ENCODE data around the gene GABBR2. TPM values are rescaled to one million over a fixed set of nuclear protein-coding genes. Genes with fewer than 3 reads are reported as not detected.

The GABBR2 gene
- total and polyA plus RNA-seq, 2 of the 8 experiments (the other 6 are each of a cell fraction or from before 2014, with no cell fraction given), result 0.50 to 1.2 TPM

- no peak overlapping the region for H2BK15ac ChIP-seq (ENCODE audit: low read length)
- POLR2A ChIA-PET (ENCODE audit: partially characterized antibody), result no interaction called here
Observed at GRCh38 chr9:98530806-98531386, 177.8 kb downstream of the GABBR2 start.

More at GRCh38 chr9:98530806-98531386, 177.8 kb downstream of the GABBR2 start:
- H3K23me2 ChIP-seq (ENCODE audit: low read depth, low read length), result no peaks in the 10 kb centered on the region; the same call in 1 of the 2 replicates
- WGBS, 2 experiments (ENCODE audit: extremely low coverage in 1 of 2, insufficient coverage in 1 of 2, insufficient read length in 1 of 2, insufficient replicate concordance in 2 of 2, low coverage in 1 of 2, low lambda C conversion rate in 2 of 2, missing lambda C conversion rate in 1 of 2), result 89% methylated on average over 6 of the region's 6 CpGs; no CpG with 5 or more reads in 1 of the 2 experiments
- no peak overlapping the region for H3K4ac ChIP-seq (replicated peaks; ENCODE audit: insufficient read length, low read depth, low read length)
- H3K23ac ChIP-seq (ENCODE audit: insufficient read length), result no peak overlapping the region
- no peaks in the 10 kb centered on the region for H3K36me3 ChIP-seq (ENCODE audit: control insufficient read depth in 2 of 4, insufficient read depth in 4 of 4, low read length in 3 of 4)
- CTCF ChIA-PET (ENCODE audit: partially characterized antibody), result interaction anchor here (1.2 kb wide), 1 partner anchor 215 kb away, joined by 4 read pairs; no protein-coding TSS in a partner anchor
- no peak overlapping the region for H2BK20ac ChIP-seq (ENCODE audit: low read length)
- no peaks in the 10 kb centered on the region for H3K79me2 ChIP-seq (ENCODE audit: control insufficient read depth in 1 of 2, insufficient read depth in 2 of 2, low read length in 2 of 2)
- H3K4me2 ChIP-seq (ENCODE audit: insufficient read depth in 1 of 2, low read depth in 2 of 2, low read length in 2 of 2), result no peak overlapping the region
- no peak overlapping the region for H4K5ac ChIP-seq (ENCODE audit: insufficient read length, low read depth, low read length)
- H3K27me3 ChIP-seq (replicated peaks in 1 of 4; ENCODE audit: control insufficient read depth in 3 of 4, extremely low read depth in 1 of 4, insufficient read depth in 3 of 4, low read length in 3 of 4), result no peaks in the 10 kb centered on the region; a peak in 1 of 7 replicates
- no peak overlapping the region for H2BK5ac ChIP-seq (ENCODE audit: low read depth, low read length)
- H3K27ac ChIP-seq (ENCODE audit: low read depth, low read length), result no peak overlapping the region
- no peak overlapping the region for H3K14ac ChIP-seq (ENCODE audit: insufficient read length)
- H3K9ac ChIP-seq (replicated peaks in 1 of 4; ENCODE audit: extremely low read depth in 1 of 4, low read depth in 3 of 4, low read length in 3 of 4), result no peak overlapping the region
- H3K56ac ChIP-seq (replicated peaks; ENCODE audit: insufficient read length, low read depth, low read length), result no peak overlapping the region
- TF ChIP-seq SRF (IDR thresholded peaks at IDR 0.05; ENCODE audit: low read depth, low read length) (no peak), CEBPB (IDR thresholded peaks at IDR 0.05; ENCODE audit: low read depth, low read length) (no peak), MAFK (IDR thresholded peaks at IDR 0.05; ENCODE audit: low read depth, low read length) (no peak), JUN (IDR thresholded peaks at IDR 0.05; ENCODE audit: low read depth, low read length) (no peak), SIX5 (IDR thresholded peaks at IDR 0.05; ENCODE audit: low read depth, low read length) (no peak), TCF12 (IDR thresholded peaks at IDR 0.05; ENCODE audit: low read depth, low read length) (no peak), SIN3A (conservative IDR thresholded peaks at IDR 0.05 in 1 of 2, IDR thresholded peaks at IDR 0.05 in 1 of 2; ENCODE audit: low read depth in 1 of 2, low read length in 2 of 2) (no peak), FOSL1 (IDR thresholded peaks at IDR 0.05; ENCODE audit: insufficient read depth, low read depth, low read length) (no peak), TAF1 (IDR thresholded peaks at IDR 0.05; ENCODE audit: low read depth, low read length) (no peak)
- H2BK12ac ChIP-seq (ENCODE audit: low read depth, low read length), result no peak overlapping the region
- FAIRE-seq (no peak), DNase-seq (ENCODE audit: low read depth in 1 of 2, low spot score in 2 of 2) (no peak)
- no peaks in the 10 kb centered on the region for H3K79me1 ChIP-seq (ENCODE audit: low read depth, low read length)
- H2BK120ac ChIP-seq (replicated peaks; ENCODE audit: low read depth, low read length), result no peak overlapping the region
- no peak overlapping the region for H4K8ac ChIP-seq (ENCODE audit: extremely low read depth, insufficient read depth, low read length)
- H3K4me1 ChIP-seq (replicated peaks in 1 of 4; ENCODE audit: control insufficient read depth in 3 of 4, insufficient read depth in 4 of 4, low read length in 3 of 4), result no peaks in the 10 kb centered on the region
- no peak overlapping the region for H2AFZ ChIP-seq (ENCODE audit: low read length)
- H3K4me3 ChIP-seq (ENCODE audit: extremely low read depth in 1 of 4, insufficient read depth in 2 of 4, low read depth in 3 of 4, low read length in 4 of 4), result no peak overlapping the region
- H4K20me1 ChIP-seq (replicated peaks in 1 of 2; ENCODE audit: control insufficient read depth in 1 of 2, insufficient read depth in 2 of 2, low read length in 2 of 2), result no peaks in the 10 kb centered on the region
- no peaks in the 10 kb centered on the region for H3K9me3 ChIP-seq (ENCODE audit: insufficient read depth in 2 of 2, low read depth in 1 of 2, low read length in 1 of 2)
- H2AK5ac ChIP-seq (ENCODE audit: low read depth, low read length), result no peak overlapping the region
- H3K18ac ChIP-seq (ENCODE audit: extremely low read depth, low read length), result no peak overlapping the region; the same call in 1 of the 2 replicates
- no peak overlapping the region for H4K91ac ChIP-seq (replicated peaks; ENCODE audit: insufficient read length, low read length)

All from H1 (cell line).